ENCODE measurements around the gene TMEM30B.

Gene TMEM30B

GRCh38 chr14:61233436-61233956 lies 47.6 kb downstream of the TMEM30B start:
- no peak for DNase-seq (ENCODE audit: low spot score)

GRCh38 chr14:61231810-61232209 lies 49.3 kb downstream of the TMEM30B start:
- no peak for DNase-seq (ENCODE audit: low spot score)

- no peak for DNase-seq (ENCODE audit: low spot score)
These were observed 51.2 kb downstream of the TMEM30B start for GRCh38 chr14:61229981-61230380.

GRCh38 chr14:61229475-61229888 lies 51.7 kb downstream of the TMEM30B start:
- peak; percentile 30 for DNase-seq (ENCODE audit: low spot score)

- DNase-seq (ENCODE audit: low spot score): no peak
These were observed 53.1 kb downstream of the TMEM30B start for GRCh38 chr14:61227884-61228591.
